SK-N-MC (cell line): ENCODE measurements around the gene RYR2.

Experiments used
- EZH2 ChIP-seq: fragments of 200-600 bp; sonication (generic); IDR thresholded peaks from one replicate; pipeline ENCODE4 v1.6.1; 2017; ENCODE audit warnings: antibody characterized with exemption
- POLR2AphosphoS5 ChIP-seq: IDR thresholded peaks from 2 replicates; pipeline ENCODE4 v1.6.1; 2012; ENCODE audit warnings: mild to moderate bottlenecking, low read depth, low read length, borderline replicate concordance

- TF ChIP-seq POLR2AphosphoS5, result no peak
- no peak for TF ChIP-seq EZH2
Observed at GRCh38 chr1:237690656-237691055, 648.7 kb downstream of the RYR2 start.
